Left lung (tissue), 10 donors: ENCODE data around the gene ESYT2. TPM values are rescaled to one million over a fixed set of nuclear protein-coding genes. Genes with fewer than 3 reads are reported as not detected.

Source experiments
- ATAC-seq: fragments of 200-7000 bp; cut with Tn5 transposase; one replicate; pipeline ENCODE4 v1.9.1; 2020; ENCODE audit warnings: moderate library complexity
- DNase-seq, 4 donors: peaks; one replicate each; pipeline ENCODE4 v3.0.0-alpha.2; 2013 to 2020
- H3K27ac ChIP-seq, 2 donors: fragments of 200-600 bp; sonication (generic) in 1 of 2; one replicate each; pipeline versions ENCODE4 v1.5.0 to v1.8.0; 2020 to 2021
- H3K27me3 ChIP-seq, 2 donors: fragments of 200-600 bp; sonication (generic) in 1 of 2; one replicate each; pipeline versions ENCODE4 v1.5.0 to v1.8.0; 2020 to 2021
- H3K36me3 ChIP-seq, 2 donors: fragments of 200-600 bp; sonication (generic) in 1 of 2; one replicate each; pipeline versions ENCODE4 v1.5.0 to v1.8.0; 2020 to 2021
- H3K4me1 ChIP-seq, 2 donors: fragments of 200-600 bp; one replicate each; pipeline ENCODE4 v1.8.0; 2021
- H3K4me3 ChIP-seq, 2 donors: fragments of 200-600 bp; sonication (generic) in 1 of 2; one replicate each; pipeline versions ENCODE4 v1.5.0 to v1.8.0; 2020 to 2021; ENCODE audit warnings: mild to moderate bottlenecking in 1 of 2
- H3K9me3 ChIP-seq, 2 donors: fragments of 200-600 bp; sonication (generic) in 1 of 2; one replicate each; pipeline versions ENCODE4 v1.5.0 to v1.8.0; 2020 to 2021
- intact Hi-C, 2 donors: fragments of 100-400 bp; cut with DNase I; formaldehyde crosslinking; loops; one replicate each; pipeline versions ENCODE4 v1.11.2 to v1.14.2; 2022
- polyA plus RNA-seq, 6 donors: library from polyadenylated mRNA; unstranded; fragments of 120-200 nt; gene quantifications; one replicate each; pipeline ENCODE4 v1.2.1, GENCODE V29; 2013; ENCODE audit not compliant: insufficient read length in 6 of 6
- total RNA-seq, 2 donors: library from RNA; stranded (reverse); fragmentation: NEBNext Ultra II Directional; extraction: Animal tissue kit (Norgen Biotek cat#: 25700); gene quantifications; one replicate each; pipeline ENCODE4 v1.2.1, GENCODE V29; 2021
- TF ChIP-seq, protein P1 (sequence below), 2 donors: fragments of 200-600 bp; sonication (generic) in 1 of 2; IDR thresholded peaks; one replicate each; pipeline versions ENCODE4 v1.5.0 to v1.8.0; 2021; ENCODE audit warnings: antibody characterized with exemption in 2 of 2
- donor health status: DM: no; HTN: yes; CAD: no.
- donor health status: DM: no; HTN: no; CAD: no.

The ESYT2 gene
- total and polyA plus RNA-seq, 8 donors, result 38.3 to 75.7 (median 43.3) TPM

DNA sequence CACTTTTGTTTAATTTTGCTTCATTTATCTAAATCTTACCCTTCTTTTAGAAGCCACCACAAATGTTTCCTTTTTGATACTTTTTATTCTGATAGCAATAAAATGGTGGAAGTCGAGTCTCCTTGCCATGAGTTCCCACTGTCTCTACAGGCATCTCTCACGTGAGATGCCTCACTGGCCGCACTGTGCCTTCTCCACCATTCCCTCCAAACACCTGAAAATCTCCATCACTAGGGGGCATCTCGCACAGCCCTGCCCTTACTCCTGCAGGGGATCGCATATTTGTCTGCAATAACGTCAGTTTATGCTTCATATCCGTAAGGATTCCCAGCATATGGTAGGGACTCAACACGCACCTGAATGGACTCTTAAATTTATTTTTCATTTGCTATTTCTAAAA, 68.4 kb downstream of the ESYT2 start:
- intact Hi-C loops, result no loop called here
- Histone ChIP-seq H3K27ac (no peak overlapping the region), H3K36me3 (peaks cover 0 to 84% of the 10 kb centered on the region in 2 donors), H3K27me3 (no peaks in the 10 kb centered on the region), H3K9me3 (no peaks in the 10 kb centered on the region), H3K4me3 (no peak overlapping the region), H3K4me1 (no peaks in the 10 kb centered on the region)
- TF ChIP-seq, protein P1, sequence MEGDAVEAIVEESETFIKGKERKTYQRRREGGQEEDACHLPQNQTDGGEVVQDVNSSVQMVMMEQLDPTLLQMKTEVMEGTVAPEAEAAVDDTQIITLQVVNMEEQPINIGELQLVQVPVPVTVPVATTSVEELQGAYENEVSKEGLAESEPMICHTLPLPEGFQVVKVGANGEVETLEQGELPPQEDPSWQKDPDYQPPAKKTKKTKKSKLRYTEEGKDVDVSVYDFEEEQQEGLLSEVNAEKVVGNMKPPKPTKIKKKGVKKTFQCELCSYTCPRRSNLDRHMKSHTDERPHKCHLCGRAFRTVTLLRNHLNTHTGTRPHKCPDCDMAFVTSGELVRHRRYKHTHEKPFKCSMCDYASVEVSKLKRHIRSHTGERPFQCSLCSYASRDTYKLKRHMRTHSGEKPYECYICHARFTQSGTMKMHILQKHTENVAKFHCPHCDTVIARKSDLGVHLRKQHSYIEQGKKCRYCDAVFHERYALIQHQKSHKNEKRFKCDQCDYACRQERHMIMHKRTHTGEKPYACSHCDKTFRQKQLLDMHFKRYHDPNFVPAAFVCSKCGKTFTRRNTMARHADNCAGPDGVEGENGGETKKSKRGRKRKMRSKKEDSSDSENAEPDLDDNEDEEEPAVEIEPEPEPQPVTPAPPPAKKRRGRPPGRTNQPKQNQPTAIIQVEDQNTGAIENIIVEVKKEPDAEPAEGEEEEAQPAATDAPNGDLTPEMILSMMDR (IDR thresholded peaks at IDR 0.05), result no peak
- no peak for ATAC-seq
- no peak for DNase-seq

DNA sequence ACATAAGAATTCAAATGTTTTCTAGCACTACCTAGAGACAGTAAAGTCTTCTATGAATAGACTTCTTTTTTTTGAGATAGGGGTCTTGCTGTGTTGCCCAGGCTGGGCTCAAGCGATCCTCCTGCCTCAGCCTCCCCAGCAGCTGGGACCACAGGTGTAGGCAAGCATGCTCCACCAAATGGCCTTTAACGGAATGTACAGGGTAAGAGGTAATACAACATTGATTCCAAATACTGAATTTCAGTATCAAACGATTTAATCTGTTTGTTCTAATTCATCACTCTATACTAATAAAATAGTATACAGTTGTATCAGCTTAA, 68.9 kb downstream of the ESYT2 start:
- no peaks in the 10 kb centered on the region for H3K27me3 ChIP-seq
- peak overlapping the region in 1 of 2 donors; percentile 9 for H3K27ac ChIP-seq
- H3K9me3 ChIP-seq, result no peaks in the 10 kb centered on the region
- TF ChIP-seq, protein P1 (IDR thresholded peaks at IDR 0.05), result no peak
- intact Hi-C loops, result no loop called here
- no peak overlapping the region for H3K4me3 ChIP-seq
- ATAC-seq, result no peak
- no peak for DNase-seq
- H3K4me1 ChIP-seq, result no peaks in the 10 kb centered on the region
- peaks cover 0 to 84% of the 10 kb centered on the region in 2 donors for H3K36me3 ChIP-seq

DNA sequence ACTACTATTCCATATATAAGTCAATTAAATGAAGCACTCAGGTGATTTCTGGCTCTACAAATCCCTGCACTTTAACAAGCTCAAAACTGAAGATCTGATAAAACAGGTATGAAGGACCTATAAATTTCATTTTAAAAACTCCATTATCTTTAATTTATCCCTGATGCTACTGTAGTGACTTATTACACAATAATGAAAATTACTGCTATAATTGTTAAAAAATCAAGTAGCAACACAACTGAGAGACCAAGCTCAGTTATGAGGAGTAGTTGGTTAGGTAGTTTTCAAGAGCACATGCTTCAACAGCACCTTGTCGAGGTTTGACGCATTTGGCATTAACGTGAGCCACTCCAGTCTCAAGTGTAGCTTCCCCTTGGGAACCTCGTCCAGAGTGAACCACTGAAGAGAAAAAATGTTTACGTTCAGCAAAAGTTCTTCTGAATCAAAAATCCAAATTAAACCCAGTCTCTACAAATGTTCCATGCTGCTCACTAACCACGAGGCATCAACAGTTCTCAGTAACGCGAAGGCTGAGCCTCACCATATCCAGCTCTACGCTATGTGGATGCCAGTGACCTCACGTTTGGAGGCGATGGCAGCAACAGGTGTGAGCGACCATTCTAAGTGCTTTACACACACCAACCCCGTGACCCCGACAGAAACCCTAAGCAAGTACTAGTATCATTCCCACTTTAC, 69.4 kb downstream of the ESYT2 start:
- no peaks in the 10 kb centered on the region for H3K9me3 ChIP-seq
- TF ChIP-seq, protein P1 (IDR thresholded peaks at IDR 0.05), result no peak
- peak overlapping the region in 1 of 2 donors; percentile 9 for H3K27ac ChIP-seq
- H3K36me3 ChIP-seq, result peaks cover 0 to 84% of the 10 kb centered on the region in 2 donors
- H3K27me3 ChIP-seq, result no peaks in the 10 kb centered on the region
- H3K4me1 ChIP-seq, result no peaks in the 10 kb centered on the region
- ATAC-seq, result peak; percentile 74
- intact Hi-C loops, result no loop called here
- H3K4me3 ChIP-seq, result no peak overlapping the region
- DNase-seq, result peak in 1 of 4 donors; percentile 53

- Histone ChIP-seq H3K4me3 (no peak overlapping the region), H3K36me3 (peaks cover 0 to 84% of the 10 kb centered on the region in 2 donors), H3K4me1 (no peaks in the 10 kb centered on the region), H3K27me3 (no peaks in the 10 kb centered on the region), H3K27ac (no peak overlapping the region), H3K9me3 (no peaks in the 10 kb centered on the region)
- DNase-seq (peak in 1 of 4 donors; percentile 40), ATAC-seq (peak; percentile 77)
- TF ChIP-seq, protein P1 (IDR thresholded peaks at IDR 0.05), result no peak
- intact Hi-C loops, result no loop called here
Observed at GRCh38 chr7:158759245-158759614, 70.1 kb downstream of the ESYT2 start.

DNA sequence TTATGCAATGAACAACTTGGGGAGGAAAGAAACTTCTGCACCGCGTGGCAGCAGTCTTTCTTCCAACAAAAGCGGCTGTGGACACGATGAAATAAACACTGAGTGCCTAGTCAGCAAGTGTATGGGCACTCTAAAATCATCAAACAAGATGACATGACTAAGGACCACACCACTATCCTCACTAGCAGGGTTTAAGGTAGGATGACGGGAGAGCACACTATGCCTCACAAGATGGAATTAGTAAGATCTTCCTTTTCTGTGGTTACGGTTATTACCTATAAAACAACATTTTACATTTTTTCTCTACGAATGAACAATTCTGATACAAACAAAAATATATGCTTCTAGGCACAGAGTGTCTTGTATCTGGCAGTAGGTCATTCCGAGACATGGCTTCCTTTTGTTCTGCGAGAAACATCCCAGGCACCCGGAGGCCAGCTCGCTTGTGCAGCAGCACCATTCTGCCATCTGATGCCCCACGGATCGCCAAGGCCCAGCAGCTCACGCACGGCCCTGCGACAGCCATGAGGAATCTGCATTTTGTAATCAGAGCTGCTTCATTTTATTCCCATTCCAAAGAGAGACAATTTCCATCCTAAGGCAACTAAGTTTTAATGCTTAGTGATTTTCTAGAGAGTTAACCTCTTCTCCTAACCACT, 70.6 kb downstream of the ESYT2 start:
- Histone ChIP-seq H3K4me3 (no peak overlapping the region), H3K36me3 (peaks cover 0 to 84% of the 10 kb centered on the region in 2 donors), H3K27ac (no peak overlapping the region), H3K27me3 (no peaks in the 10 kb centered on the region), H3K4me1 (no peaks in the 10 kb centered on the region), H3K9me3 (no peaks in the 10 kb centered on the region)
- ATAC-seq, result peak; percentile 13
- TF ChIP-seq, protein P1 (IDR thresholded peaks at IDR 0.05), result no peak
- no peak for DNase-seq
- intact Hi-C loops, result no loop called here
